BJ (cell line): Measurements from ENCODE around the gene CCDC124. TPM values are rescaled to one million over a fixed set of nuclear protein-coding genes. Genes with fewer than 3 reads are reported as not detected.

Experiments used
- CTCF ChIA-PET: fragments of 350-600 bp; formaldehyde crosslinking; extraction: SDS; loops from one replicate; lab custom pipeline; 2021; ENCODE audit warnings: antibody characterized with exemption, inconsistent platforms; lab: Yijun Ruan, JAX
- POLR2A ChIA-PET: fragments of 300-600 bp; sonication (Branson Sonifier 250); formaldehyde crosslinking; extraction: SDS; loops from one replicate; lab custom pipeline; 2021; ENCODE audit warnings: antibody characterized with exemption; lab: Charles Lee
- DNase-seq: peaks from one replicate; pipeline ENCODE4 v3.0.0-alpha.2; 2011; ENCODE audit warnings: low read depth
- H3K27me3 ChIP-seq: 2 replicates; pipeline ENCODE4 v1.6.0; 2011; ENCODE audit warnings: low read length; ENCODE audit not compliant: control insufficient read depth, insufficient read depth
- H3K36me3 ChIP-seq: 2 replicates; pipeline ENCODE4 v1.5.1; 2011; ENCODE audit warnings: low read length; ENCODE audit not compliant: control insufficient read depth, insufficient read depth
- H3K4me3 ChIP-seq: 2 replicates; pipeline ENCODE4 v1.5.1; 2011; ENCODE audit warnings: low read depth, mild to moderate bottlenecking, control low read depth, low read length
- CTCF ChIP-seq: IDR thresholded peaks from 2 replicates; pipeline ENCODE4 v1.5.1; 2011; ENCODE audit warnings: low read depth, mild to moderate bottlenecking, control low read depth, inconsistent platforms, low read length, moderate library complexity; ENCODE audit not compliant: insufficient read depth
- polyA plus RNA-seq: library from polyadenylated mRNA; depleted of rRNA; stranded (reverse); fragments of >200 nt; gene quantifications from 2 replicates; pipeline ENCODE4 v1.2.3, GENCODE V29; 2011

The CCDC124 gene
- polyA plus RNA-seq, 1 experiment = 40.8 TPM

GRCh38 chr19:17948514-17948900, 15.7 kb downstream of the CCDC124 start:
- TF ChIP-seq CTCF = no peak
- POLR2A ChIA-PET = no interaction called here

GRCh38 chr19:17948931-17949930, 16.4 kb downstream of the CCDC124 start:
- POLR2A ChIA-PET = no interaction called here

More at GRCh38 chr19:17948514-17948900, 15.7 kb downstream of the CCDC124 start:
- CTCF ChIA-PET = interaction anchor here (1.4 to 8.6 kb wide), 2 partner anchors 10 to 48 kb away, joined by 6 to 83 read pairs; no protein-coding TSS in a partner anchor
- peaks cover 34% of the 10 kb centered on the region for H3K27me3 ChIP-seq
- H3K36me3 ChIP-seq = no peaks in the 10 kb centered on the region
- peak overlapping the region; percentile 54 for H3K4me3 ChIP-seq
- DNase-seq = no peak

GRCh38 chr19:17949956-17950309, 17.1 kb downstream of the CCDC124 start:
- TF ChIP-seq CTCF = no peak
- Histone ChIP-seq H3K4me3 (no peak overlapping the region), H3K36me3 (no peaks in the 10 kb centered on the region), H3K27me3 (peaks cover 40% of the 10 kb centered on the region)
- ChIA-PET CTCF (interaction anchor here (1.0 to 8.6 kb wide), 2 partner anchors 11 to 47 kb away, joined by 3 to 83 read pairs; no protein-coding TSS in a partner anchor), POLR2A (no interaction called here)
- DNase-seq = no peak

More at GRCh38 chr19:17948931-17949930, 16.4 kb downstream of the CCDC124 start:
- CTCF ChIA-PET = interaction anchor here (1.0 to 8.6 kb wide), 3 partner anchors 11 to 47 kb away, joined by 3 to 83 read pairs (median 6); no protein-coding TSS in a partner anchor
- no peak for TF ChIP-seq CTCF
- Histone ChIP-seq H3K27me3 (peaks cover 40% of the 10 kb centered on the region), H3K36me3 (no peaks in the 10 kb centered on the region), H3K4me3 (no peak overlapping the region)
- no peak for DNase-seq

GRCh38 chr19:17950310-17951156, 17.7 kb downstream of the CCDC124 start:
- H3K4me3 ChIP-seq = no peak overlapping the region
- TF ChIP-seq CTCF = no peak
- H3K27me3 ChIP-seq = peaks cover 40% of the 10 kb centered on the region
- no peak for DNase-seq
- ChIA-PET CTCF (interaction anchor here (1.5 to 8.6 kb wide), 2 partner anchors 12 to 46 kb away, joined by 5 to 83 read pairs; no protein-coding TSS in a partner anchor), POLR2A (no interaction called here)
- no peaks in the 10 kb centered on the region for H3K36me3 ChIP-seq
